GM06990 (cell line): ENCODE data around the gene CABLES2.

Experiments
- DNase-seq: peaks from one replicate; pipeline ENCODE4 v3.0.0-alpha.2; 2011; ENCODE audit not compliant: insufficient read length; ENCODE audit errors: extremely low read depth
- H3K27me3 ChIP-seq: replicated peaks from 2 replicates; pipeline ENCODE4 v1.6.0; 2011; ENCODE audit warnings: low read length; ENCODE audit not compliant: control insufficient read depth, insufficient read depth
- H3K36me3 ChIP-seq: 2 replicates; pipeline ENCODE4 v1.5.1; 2011; ENCODE audit warnings: low read length; ENCODE audit not compliant: control insufficient read depth, insufficient read depth
- H3K4me3 ChIP-seq: replicated peaks from 2 replicates; pipeline ENCODE4 v1.5.1; 2011; ENCODE audit warnings: low read depth, mild to moderate bottlenecking, control low read depth, low read length
- TF ChIP-seq, protein P1 (sequence below): IDR thresholded peaks from 2 replicates; pipeline ENCODE4 v1.5.1; 2011; ENCODE audit warnings: low read length, control low read depth, mild to moderate bottlenecking, inconsistent platforms; ENCODE audit not compliant: insufficient read depth, poor library complexity, severe bottlenecking

The CABLES2 gene

DNA sequence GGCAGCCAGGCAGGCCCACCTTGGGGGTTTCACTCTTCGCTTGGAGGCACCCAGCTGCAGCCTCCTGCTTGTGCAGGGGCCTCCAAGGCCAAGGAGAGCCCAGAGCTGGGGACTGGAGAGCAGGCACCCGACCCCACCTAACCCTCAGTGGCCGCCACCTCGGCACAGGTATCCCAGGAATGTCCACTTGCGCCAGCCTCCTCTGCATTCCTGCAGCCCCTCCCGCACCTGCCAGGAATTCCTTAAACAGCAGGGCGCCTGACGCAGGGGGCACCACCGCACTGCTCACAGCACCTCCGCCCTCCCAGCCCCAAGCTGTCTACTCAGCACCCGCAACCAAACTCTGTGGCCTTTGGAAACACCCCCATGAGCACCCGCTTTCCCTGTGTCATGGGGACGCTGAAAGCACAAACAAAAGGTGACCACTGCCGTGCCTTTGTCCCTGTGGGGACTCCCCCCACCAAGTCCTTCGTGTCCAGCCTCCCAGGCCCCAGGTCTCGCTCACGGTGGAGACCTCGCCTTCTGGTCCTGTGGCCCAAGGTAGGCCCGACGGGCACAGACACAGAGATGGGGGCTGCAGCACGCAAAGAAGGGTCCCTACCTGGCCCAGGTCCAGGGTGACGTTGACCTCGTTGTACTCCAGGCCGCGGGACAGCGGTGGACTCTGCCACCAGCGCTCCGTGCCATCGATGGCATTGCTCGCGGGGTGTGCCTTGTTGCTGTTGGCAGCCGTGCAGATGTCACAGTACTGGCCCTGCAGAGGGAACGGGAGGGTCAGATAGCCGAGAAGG, 45.1 kb downstream of the CABLES2 start:
- Histone ChIP-seq H3K36me3 (no peaks in the 10 kb centered on the region), H3K27me3 (no peaks in the 10 kb centered on the region), H3K4me3 (no peak overlapping the region)
- no peak for DNase-seq
- TF ChIP-seq, protein P1, sequence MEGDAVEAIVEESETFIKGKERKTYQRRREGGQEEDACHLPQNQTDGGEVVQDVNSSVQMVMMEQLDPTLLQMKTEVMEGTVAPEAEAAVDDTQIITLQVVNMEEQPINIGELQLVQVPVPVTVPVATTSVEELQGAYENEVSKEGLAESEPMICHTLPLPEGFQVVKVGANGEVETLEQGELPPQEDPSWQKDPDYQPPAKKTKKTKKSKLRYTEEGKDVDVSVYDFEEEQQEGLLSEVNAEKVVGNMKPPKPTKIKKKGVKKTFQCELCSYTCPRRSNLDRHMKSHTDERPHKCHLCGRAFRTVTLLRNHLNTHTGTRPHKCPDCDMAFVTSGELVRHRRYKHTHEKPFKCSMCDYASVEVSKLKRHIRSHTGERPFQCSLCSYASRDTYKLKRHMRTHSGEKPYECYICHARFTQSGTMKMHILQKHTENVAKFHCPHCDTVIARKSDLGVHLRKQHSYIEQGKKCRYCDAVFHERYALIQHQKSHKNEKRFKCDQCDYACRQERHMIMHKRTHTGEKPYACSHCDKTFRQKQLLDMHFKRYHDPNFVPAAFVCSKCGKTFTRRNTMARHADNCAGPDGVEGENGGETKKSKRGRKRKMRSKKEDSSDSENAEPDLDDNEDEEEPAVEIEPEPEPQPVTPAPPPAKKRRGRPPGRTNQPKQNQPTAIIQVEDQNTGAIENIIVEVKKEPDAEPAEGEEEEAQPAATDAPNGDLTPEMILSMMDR: no peak

DNA sequence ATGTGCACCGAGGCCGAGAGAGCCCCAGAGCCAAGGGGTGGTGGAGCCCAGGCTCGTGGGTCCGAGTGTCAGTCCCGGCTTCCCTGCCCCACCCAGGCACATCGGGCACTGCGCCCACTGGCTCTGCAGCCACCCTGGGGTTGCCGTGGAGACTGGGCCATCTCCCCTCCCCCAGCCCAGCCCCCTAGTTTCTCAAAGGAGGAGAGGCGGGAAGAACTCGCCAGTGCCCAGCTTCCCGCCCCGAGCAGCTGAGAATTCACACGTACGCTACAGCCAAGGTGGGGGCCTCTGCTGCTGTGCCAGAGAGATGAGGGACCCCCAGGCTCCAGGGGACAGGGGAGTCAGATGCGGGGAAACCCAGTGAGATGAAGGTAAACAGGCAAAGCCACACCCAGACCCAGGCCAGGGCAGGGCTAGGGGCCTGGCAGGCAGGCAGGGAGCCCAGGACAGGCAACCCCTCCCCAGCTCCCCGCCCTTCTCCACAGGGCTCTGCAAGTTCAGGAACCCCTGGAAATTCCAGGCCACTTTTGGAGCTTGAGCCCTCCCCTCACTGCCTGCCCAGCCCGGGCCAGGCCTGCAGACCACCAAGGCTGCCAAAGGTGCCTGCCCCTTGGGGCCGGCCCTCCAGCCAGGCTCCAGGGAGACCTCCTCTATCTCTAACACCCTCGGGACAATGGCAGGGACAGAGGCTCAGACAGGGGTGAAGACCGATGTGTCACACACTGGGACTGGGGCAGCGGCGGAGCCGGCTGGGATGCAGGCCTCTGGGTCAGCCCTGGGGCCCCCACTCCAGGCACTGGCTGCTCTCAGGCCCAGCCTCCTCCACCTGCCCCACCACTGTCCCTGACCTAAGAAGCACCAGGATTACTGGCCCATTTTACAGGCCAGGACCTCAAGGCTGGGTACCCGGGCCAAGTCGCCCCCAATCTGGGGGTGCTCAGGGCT, 46.0 kb downstream of the CABLES2 start:
- no peak overlapping the region for H3K4me3 ChIP-seq
- no peaks in the 10 kb centered on the region for H3K27me3 ChIP-seq
- TF ChIP-seq, protein P1: no peak
- no peak for DNase-seq
- H3K36me3 ChIP-seq: no peaks in the 10 kb centered on the region

DNA sequence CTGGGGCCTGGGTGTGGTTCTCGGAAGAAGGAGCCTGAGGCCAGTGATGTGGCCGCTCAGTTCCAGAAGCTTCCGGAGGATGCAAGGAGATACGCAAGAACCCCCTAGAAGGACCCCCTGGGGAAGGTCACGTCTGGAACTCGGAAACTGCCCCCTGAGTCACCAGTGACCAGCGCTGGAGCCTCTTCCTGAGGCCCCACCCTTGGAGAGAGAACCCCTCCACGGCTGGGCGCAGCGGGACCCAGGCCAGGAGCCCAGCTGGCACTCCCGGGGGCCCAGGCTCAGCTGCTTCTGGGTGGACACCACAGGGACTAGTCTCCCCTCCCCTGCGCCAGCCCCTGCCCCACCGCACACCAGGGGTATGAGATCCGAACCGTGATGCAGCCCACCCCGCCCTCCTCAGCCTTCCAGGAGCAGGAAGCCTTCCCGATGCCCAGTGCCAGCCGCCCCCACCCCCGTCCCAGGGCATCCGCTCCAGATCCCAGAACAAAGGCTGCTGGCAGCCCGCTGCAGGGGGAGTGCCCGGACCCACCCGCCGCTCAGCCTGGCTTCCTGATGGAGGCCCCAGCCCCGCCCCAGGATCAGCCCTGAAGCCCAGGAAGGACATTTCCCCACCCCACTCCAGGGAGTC, 47.5 kb downstream of the CABLES2 start:
- no peaks in the 10 kb centered on the region for H3K27me3 ChIP-seq
- H3K36me3 ChIP-seq: no peaks in the 10 kb centered on the region
- no peak for DNase-seq
- H3K4me3 ChIP-seq: no peak overlapping the region
- TF ChIP-seq, protein P1: no peak

DNA sequence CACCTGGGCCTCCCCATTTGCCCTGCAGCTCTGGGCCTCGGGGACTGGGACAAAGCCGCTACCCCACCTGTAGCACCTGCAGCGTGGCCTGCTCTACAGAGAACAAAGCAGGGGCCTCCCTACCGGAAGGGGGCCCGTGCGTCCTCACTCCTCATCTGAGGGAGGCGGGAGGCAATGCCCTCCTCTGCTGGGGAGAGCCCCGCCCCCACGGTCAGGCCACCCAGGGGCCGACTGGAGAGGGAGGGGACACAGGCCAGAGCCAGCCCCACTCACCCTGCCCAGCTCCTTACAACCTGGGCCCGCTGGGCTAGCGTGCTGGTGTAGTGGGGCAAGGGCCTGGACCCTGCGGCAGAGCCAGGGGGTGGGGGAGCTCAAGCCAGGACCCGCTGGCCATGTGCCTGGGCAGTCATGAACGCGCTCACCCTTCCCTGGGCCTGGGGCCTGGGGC, 48.0 kb downstream of the CABLES2 start:
- TF ChIP-seq, protein P1: no peak
- DNase-seq: no peak
- Histone ChIP-seq H3K27me3 (no peaks in the 10 kb centered on the region), H3K4me3 (no peak overlapping the region), H3K36me3 (no peaks in the 10 kb centered on the region)

DNA sequence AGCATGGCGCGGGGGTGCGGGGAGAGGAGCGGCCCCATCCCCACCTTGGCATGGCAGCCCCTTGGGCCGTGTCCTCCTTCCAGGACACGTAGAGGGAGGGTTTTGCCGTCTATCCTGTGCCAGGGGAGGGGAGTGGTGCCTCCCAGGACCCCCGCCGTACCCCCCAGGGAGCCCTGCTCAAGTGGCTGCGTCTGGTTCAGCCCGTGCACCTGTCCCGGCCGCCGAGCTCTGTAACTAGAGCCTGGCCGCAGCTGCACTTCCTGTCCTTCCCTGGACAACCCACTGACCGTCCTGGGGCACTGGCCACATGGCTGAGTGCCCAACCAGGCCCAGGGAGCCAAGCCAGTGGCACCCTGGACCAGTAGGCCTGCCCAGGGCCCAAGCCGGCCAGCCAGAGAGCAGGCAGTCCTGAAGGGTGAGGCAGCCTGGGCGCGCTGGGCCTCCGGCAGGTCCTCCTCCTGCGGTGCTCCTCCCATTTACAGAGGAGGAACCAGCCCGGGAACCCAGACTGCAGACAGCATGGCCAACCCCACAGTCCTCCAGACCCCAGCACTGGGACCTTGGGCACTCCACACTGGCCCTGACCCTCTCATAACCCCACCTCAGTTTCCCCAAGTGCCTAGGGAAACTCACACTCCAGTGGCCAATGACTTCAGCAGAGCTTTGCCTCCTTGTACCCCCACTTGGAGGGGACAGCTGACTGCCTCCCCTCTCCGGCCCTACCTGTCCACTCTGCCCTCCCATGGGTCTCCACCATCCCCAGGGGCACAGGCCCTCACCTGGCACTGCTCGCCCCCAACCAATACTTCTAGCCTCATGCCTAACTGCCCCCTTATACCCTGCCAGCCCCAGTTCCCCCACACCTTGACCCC, 48.7 kb downstream of the CABLES2 start:
- no peak overlapping the region for H3K4me3 ChIP-seq
- H3K36me3 ChIP-seq: no peaks in the 10 kb centered on the region
- TF ChIP-seq, protein P1: no peak
- no peak for DNase-seq
- no peaks in the 10 kb centered on the region for H3K27me3 ChIP-seq
